T-helper 2 cell treated with Interferon-gamma antibody and Interleukin-4, amounts not matched to agents 5 μg/mL and 100 μg/mL, for 36 hours (primary cell): ENCODE data around the gene SGSH.
A peak's percentile ranks its signal among the peaks of the same experiment; 100 is the strongest.

Experiments
- DNase-seq: peaks from one replicate; pipeline ENCODE4 v3.0.0; 2021; ENCODE audit warnings: low spot score
- H3K27ac Mint-ChIP-seq: one replicate; pipeline ENCODE4 v1.8.0; 2021; ENCODE audit warnings: mild to moderate bottlenecking, mixed read lengths
- H3K27me3 Mint-ChIP-seq: one replicate; pipeline ENCODE4 v1.8.0; 2021; ENCODE audit warnings: low read depth, mixed read lengths
- H3K36me3 Mint-ChIP-seq: one replicate; pipeline ENCODE4 v1.8.0; 2021; ENCODE audit warnings: low read depth, mixed read lengths
- H3K4me1 Mint-ChIP-seq: one replicate; pipeline ENCODE4 v1.8.0; 2021; ENCODE audit warnings: low read depth, mixed read lengths
- H3K4me3 Mint-ChIP-seq: one replicate; pipeline ENCODE4 v1.8.0; 2022; ENCODE audit warnings: mild to moderate bottlenecking, moderate library complexity, mixed read lengths
- H3K9me3 Mint-ChIP-seq: one replicate; pipeline ENCODE4 v1.8.0; 2021; ENCODE audit warnings: mixed read lengths

SGSH gene

GRCh38 chr17:80216473-80217456 is 3.4 kb downstream of the SGSH start:
- no peak for DNase-seq
- Mint-ChIP-seq H3K4me3 (no peak overlapping the region), H3K27me3 (no peaks in the 10 kb centered on the region), H3K27ac (no peak overlapping the region), H3K9me3 (no peaks in the 10 kb centered on the region), H3K36me3 (peaks cover 15% of the 10 kb centered on the region), H3K4me1 (peaks cover 15% of the 10 kb centered on the region)

DNA sequence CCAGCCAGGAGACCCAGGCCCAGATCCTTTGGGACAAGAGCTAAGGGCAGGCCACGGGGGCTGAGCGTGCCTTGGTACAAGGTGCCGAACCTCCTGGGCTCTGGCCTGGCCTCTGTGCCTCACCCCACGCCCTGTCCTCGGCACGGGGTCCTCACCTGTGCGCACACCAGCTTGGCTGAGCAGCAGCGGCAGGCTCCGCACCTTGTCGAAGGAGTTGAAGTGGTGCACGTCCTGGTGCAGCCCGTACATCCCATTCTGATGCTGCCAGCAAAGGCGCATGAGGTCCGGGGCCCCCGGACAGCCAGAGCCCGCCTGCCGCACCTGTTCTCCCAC is 5.3 kb downstream of the SGSH start:
- no peaks in the 10 kb centered on the region for H3K27me3 Mint-ChIP-seq
- H3K4me1 Mint-ChIP-seq: peaks cover 13% of the 10 kb centered on the region
- H3K4me3 Mint-ChIP-seq: no peak overlapping the region
- H3K27ac Mint-ChIP-seq: no peak overlapping the region
- H3K9me3 Mint-ChIP-seq: no peaks in the 10 kb centered on the region
- no peak for DNase-seq
- H3K36me3 Mint-ChIP-seq: peaks cover 18% of the 10 kb centered on the region

- H3K36me3 Mint-ChIP-seq: peaks cover 18% of the 10 kb centered on the region
- H3K27me3 Mint-ChIP-seq: no peaks in the 10 kb centered on the region
- H3K9me3 Mint-ChIP-seq: no peaks in the 10 kb centered on the region
- DNase-seq: no peak
- H3K4me3 Mint-ChIP-seq: no peak overlapping the region
- H3K4me1 Mint-ChIP-seq: peaks cover 12% of the 10 kb centered on the region
- H3K27ac Mint-ChIP-seq: no peak overlapping the region
Observed at GRCh38 chr17:80214012-80214877, 5.9 kb downstream of the SGSH start.

DNA sequence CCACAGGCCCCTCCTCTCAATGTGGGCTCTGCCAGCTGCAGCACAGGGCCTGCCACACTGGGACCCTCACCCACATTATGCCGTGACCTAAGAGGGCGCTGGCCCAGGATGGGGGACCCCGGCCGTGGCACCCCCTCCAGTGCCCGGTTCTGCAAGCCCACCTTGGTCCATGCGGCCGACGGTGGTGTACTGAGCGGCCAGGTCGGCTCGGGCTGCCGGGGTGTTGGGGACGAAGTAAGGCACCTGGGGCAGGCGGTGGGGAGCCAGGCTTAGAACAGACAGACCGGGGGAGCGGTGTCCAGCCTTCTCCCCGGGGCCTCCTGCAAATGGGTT is 6.5 kb downstream of the SGSH start:
- H3K27me3 Mint-ChIP-seq: no peaks in the 10 kb centered on the region
- DNase-seq: no peak
- H3K27ac Mint-ChIP-seq: no peak overlapping the region
- peaks cover 7% of the 10 kb centered on the region for H3K4me1 Mint-ChIP-seq
- peaks cover 18% of the 10 kb centered on the region for H3K36me3 Mint-ChIP-seq
- no peak overlapping the region for H3K4me3 Mint-ChIP-seq
- H3K9me3 Mint-ChIP-seq: no peaks in the 10 kb centered on the region

- H3K4me3 Mint-ChIP-seq: no peak overlapping the region
- peak overlapping the region; percentile 19 for H3K27ac Mint-ChIP-seq
- H3K9me3 Mint-ChIP-seq: no peaks in the 10 kb centered on the region
- peaks cover 3% of the 10 kb centered on the region for H3K4me1 Mint-ChIP-seq
- no peak for DNase-seq
- peaks cover 18% of the 10 kb centered on the region for H3K36me3 Mint-ChIP-seq
- H3K27me3 Mint-ChIP-seq: no peaks in the 10 kb centered on the region
Observed at GRCh38 chr17:80212962-80213642, 7.0 kb downstream of the SGSH start.

GRCh38 chr17:80212511-80212910 is 7.6 kb downstream of the SGSH start:
- H3K4me1 Mint-ChIP-seq: peaks cover 2% of the 10 kb centered on the region
- H3K36me3 Mint-ChIP-seq: peaks cover 16% of the 10 kb centered on the region
- no peaks in the 10 kb centered on the region for H3K27me3 Mint-ChIP-seq
- no peak for DNase-seq
- no peak overlapping the region for H3K4me3 Mint-ChIP-seq
- no peaks in the 10 kb centered on the region for H3K9me3 Mint-ChIP-seq
- no peak overlapping the region for H3K27ac Mint-ChIP-seq

- no peak overlapping the region for H3K27ac Mint-ChIP-seq
- DNase-seq: no peak
Observed at GRCh38 chr17:80212109-80212508, 8.0 kb downstream of the SGSH start.

GRCh38 chr17:80210348-80211108 is 9.6 kb downstream of the SGSH start:
- peaks cover 7% of the 10 kb centered on the region for H3K36me3 Mint-ChIP-seq
- no peak for DNase-seq
- H3K4me3 Mint-ChIP-seq: no peak overlapping the region
- H3K4me1 Mint-ChIP-seq: no peaks in the 10 kb centered on the region
- no peak overlapping the region for H3K27ac Mint-ChIP-seq
- H3K9me3 Mint-ChIP-seq: no peaks in the 10 kb centered on the region
- no peaks in the 10 kb centered on the region for H3K27me3 Mint-ChIP-seq

More at GRCh38 chr17:80212109-80212508, 8.0 kb downstream of the SGSH start:
- H3K27me3 Mint-ChIP-seq: no peaks in the 10 kb centered on the region
- H3K9me3 Mint-ChIP-seq: no peaks in the 10 kb centered on the region
- no peaks in the 10 kb centered on the region for H3K4me1 Mint-ChIP-seq
- H3K4me3 Mint-ChIP-seq: no peak overlapping the region
- peaks cover 12% of the 10 kb centered on the region for H3K36me3 Mint-ChIP-seq

- no peak overlapping the region for H3K27ac Mint-ChIP-seq
- peaks cover 7% of the 10 kb centered on the region for H3K36me3 Mint-ChIP-seq
- no peak for DNase-seq
- H3K9me3 Mint-ChIP-seq: no peaks in the 10 kb centered on the region
- no peak overlapping the region for H3K4me3 Mint-ChIP-seq
- H3K27me3 Mint-ChIP-seq: no peaks in the 10 kb centered on the region
- H3K4me1 Mint-ChIP-seq: no peaks in the 10 kb centered on the region
Observed at GRCh38 chr17:80209765-80210164, 10.4 kb downstream of the SGSH start.

DNA sequence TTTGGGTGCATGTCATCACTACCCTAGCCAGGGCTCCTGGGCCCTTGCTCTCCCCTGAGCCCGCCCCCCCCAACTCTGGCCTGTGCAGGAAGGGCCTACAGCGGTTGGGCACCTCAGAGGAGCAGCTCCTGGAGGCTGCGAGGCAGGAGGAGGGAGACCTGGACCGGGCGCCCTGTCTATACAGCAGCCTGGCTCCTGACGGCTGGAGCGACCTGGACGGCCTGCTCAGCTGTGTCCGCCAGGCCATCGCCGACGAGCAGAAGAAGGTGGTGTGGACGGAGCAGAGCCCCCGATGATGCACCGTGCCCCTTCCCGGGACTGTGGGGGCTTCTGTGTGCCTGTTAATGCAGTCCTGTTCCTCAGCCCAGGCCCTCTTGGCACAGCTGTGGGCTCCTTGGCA is 12.1 kb downstream of the SGSH start:
- DNase-seq: no peak
- Mint-ChIP-seq H3K27me3 (no peaks in the 10 kb centered on the region), H3K4me3 (no peak overlapping the region), H3K9me3 (no peaks in the 10 kb centered on the region), H3K27ac (no peak overlapping the region), H3K36me3 (peaks cover 7% of the 10 kb centered on the region), H3K4me1 (no peaks in the 10 kb centered on the region)

DNA sequence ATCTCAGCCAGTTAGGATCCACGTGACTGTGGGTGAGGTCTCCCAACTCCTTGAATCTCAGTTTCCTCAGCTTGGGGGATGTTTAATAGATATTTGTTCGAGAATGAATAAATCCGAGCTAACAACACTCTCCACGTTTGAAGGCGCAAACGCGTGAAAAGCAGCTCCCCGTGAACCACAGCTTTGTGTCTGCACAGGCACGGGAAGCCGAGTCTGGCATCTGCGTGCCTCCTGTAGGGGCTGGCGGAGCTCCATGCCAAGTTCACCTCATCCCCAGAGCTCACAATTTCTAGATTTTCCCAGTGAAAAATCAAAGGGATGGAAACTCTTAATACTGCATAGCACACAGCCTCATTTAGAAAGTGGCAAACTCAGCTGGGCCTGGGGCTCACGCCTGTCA is 14.3 kb downstream of the SGSH start:
- no peaks in the 10 kb centered on the region for H3K9me3 Mint-ChIP-seq
- H3K27me3 Mint-ChIP-seq: no peaks in the 10 kb centered on the region
- H3K27ac Mint-ChIP-seq: no peak overlapping the region
- H3K36me3 Mint-ChIP-seq: peaks cover 4% of the 10 kb centered on the region
- H3K4me3 Mint-ChIP-seq: no peak overlapping the region
- no peak for DNase-seq
- H3K4me1 Mint-ChIP-seq: no peaks in the 10 kb centered on the region

- Mint-ChIP-seq H3K4me1 (no peaks in the 10 kb centered on the region), H3K4me3 (no peak overlapping the region), H3K27me3 (no peaks in the 10 kb centered on the region), H3K27ac (no peak overlapping the region), H3K36me3 (peaks cover 2% of the 10 kb centered on the region), H3K9me3 (no peaks in the 10 kb centered on the region)
- DNase-seq: no peak
Observed at GRCh38 chr17:80204626-80205468, 15.3 kb downstream of the SGSH start.
